Measurements from ENCODE around the gene F5.
"Not testable (repeated sequence)": the region's sequence is repeated elsewhere in the genome, so short reads cannot be mapped to it uniquely, and the experiment has no call there.

F5 gene

DNA sequence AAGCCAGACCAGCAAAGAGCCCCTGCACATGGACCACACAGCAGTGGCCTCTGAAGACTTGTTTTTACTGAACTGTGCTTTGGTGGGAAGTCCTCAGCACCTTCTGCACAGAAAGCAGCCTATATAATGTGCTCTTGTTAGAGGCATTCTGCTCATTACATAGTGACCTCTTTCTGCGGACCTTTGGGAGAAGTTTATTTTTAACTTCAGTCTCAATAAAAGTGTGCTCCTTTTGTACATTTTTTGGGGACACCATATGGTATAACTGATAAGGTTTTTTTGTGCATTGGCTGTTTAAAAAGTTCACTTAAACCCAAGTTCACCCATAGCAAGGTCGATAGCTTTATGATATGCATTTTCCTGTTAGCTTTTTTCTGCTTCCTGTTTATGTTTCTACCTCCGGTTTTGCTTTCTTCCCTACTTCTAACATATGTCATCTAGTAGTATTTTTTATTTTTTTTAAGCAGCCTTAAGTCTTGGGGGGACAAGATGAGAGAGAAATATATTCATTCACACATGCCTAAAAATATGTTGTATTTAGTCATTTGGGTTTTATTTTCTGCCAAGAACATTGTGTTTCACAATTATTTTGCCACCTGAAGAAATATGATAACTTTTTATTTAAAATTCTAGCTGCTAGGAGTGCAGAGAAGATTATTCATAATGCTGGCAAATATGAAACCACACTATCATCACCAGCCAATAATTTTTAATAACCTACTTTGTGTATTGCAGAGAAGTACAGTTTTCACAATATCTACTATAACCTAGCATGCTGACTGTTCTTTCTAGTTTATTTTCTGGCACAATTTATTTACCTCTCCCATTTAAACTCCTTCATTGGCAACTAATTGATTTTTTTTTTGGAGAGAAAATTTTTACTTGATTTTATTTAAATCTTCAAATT lies 77.6 kb downstream of the F5 start:
- DNase-seq = no peak

- DNase-seq = no peak
Observed at GRCh38 chr1:169507413-169507812, 78.9 kb downstream of the F5 start.

DNA sequence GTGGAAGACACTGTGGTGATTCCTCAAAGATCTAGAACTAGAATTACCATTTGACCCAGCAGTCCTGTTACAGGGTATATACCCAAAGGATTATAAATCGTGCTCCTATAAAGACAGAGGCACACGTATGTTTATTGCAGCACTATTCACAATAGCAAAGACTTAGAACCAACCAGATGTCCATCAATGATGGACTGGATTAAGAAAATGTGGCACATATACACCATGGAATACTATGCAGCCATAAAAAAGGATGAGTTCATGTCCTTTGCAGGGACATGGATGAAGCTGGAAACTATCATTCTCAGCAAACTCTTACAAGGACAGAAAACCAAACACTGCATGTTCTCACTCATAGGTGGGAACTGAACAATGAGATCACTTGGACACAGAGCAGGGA lies 82.7 kb downstream of the F5 start:
- not testable (repeated sequence) for DNase-seq

- no peak for DNase-seq
Observed at GRCh38 chr1:169499807-169500206, 86.5 kb downstream of the F5 start.

DNA sequence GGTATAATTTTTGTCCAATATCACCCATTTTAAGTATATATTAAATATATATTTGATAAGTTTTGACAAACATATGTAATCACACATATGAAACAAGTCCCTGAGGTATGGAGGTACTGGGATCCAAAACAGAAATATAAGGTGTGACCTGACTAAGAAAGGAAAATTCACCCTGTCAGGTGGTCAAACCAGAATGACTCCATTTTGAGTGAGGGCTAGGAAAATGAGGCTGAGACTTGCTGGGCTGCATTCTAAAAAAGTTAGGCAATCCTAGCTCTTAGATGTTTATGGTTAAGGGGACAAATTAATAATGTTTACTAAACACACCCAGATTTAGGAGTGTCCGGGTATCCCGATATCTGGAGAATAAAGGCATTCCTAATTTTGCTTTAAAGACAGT lies 89.0 kb downstream of the F5 start:
- no peak for DNase-seq

DNA sequence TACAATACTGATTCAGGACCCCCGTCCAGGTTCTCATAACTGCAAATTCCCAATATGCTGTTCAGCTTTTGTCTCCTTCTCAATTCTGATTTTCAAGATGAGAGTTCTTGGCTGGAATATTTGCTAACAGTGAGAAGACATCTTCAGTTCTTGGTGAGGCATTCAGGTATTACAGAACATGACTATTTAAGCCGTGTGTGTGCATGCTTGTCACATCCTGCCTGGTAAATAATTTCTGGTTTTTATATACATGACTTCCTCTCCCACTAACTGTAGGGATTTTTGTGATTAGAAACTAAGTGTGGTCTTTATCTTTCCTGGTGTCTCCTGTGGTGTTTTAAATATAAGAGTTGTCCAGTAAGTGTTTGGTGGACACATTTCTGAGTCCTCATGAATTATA lies 90.4 kb downstream of the F5 start:
- DNase-seq = no peak

DNA sequence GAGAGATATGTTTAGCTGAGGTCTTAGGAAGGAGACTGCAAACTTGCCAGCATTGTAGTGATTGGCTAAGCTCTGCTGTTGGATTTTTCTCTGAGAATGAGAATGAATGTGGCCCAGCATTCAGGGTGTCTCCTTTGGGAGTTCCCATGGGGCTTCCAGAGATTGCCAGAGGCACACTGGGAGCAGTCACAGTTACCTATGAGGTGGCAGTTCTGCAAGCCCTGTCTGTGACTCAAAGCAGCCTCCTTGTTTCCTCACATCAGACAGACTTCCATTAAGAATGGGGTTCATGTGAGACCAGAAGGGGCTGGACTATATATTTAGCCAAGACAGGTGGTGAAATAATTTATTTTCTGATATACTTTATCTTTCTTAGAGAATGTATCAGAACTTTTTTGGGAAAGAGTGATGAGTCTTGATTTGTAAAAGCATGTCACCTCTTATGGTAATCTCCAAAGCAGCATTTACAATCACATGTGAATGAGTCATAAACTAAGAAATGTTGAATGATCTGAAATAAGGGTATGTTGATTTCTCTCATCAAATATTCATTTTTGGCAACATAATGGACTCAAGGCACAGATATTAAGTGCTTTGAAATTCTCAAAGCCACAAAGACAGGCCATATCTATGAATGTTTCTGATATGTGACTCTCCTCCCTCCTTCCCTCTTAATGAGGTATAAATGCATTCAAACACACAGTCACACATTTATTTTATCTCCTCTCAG lies 91.1 kb downstream of the F5 start:
- DNase-seq = no peak

- DNase-seq = no peak
Observed at GRCh38 chr1:169494343-169494742, 91.9 kb downstream of the F5 start.

- DNase-seq = no peak
Observed at GRCh38 chr1:169493251-169493650, 93.0 kb downstream of the F5 start.

GRCh38 chr1:169491845-169492281 lies 94.4 kb downstream of the F5 start:
- DNase-seq = no peak

DNA sequence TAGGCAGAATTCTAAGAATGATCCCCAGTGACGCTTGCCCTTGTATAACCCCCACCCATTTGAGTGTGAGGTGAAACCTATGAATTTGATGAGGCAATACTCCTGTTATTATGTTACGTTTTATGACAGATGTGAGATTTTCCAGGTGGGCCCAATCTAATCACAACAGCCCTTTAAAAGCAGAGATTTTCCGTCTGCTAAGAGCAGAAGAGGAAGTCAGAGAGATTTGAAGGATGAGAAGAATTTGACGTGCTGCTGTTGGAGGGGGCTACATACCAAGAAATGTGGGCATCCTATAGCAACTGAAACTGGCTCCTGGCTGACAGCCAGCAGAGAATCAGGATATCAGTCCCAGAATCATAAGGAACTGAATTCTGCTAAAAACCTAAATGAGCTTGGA lies 98.1 kb downstream of the F5 start:
- DNase-seq = no peak

- DNase-seq = no peak
Observed at GRCh38 chr1:169487561-169487960, 98.7 kb downstream of the F5 start.

DNA sequence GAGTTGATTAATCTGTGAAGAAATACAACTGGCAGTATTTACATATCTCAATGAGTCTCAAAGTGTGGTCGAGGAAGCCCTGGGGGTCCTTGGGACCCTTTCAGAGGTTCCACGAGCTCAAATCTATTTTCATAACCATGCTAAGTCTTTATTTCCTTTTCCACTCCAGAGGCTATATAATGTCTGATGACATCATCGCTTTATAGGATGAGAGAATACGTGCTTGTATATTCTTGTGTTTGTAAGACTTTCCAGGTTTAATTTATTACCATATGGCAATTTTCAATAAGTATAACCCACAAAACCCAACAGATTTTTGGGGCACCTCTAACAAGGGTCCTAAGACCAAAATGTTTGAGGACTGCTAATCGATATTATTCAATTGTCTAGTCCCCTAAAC lies 99.1 kb downstream of the F5 start:
- DNase-seq = no peak

- no peak for DNase-seq
Observed at GRCh38 chr1:169486281-169487051, 99.8 kb downstream of the F5 start.

GRCh38 chr1:169485431-169486280 lies 100.6 kb downstream of the F5 start, which contains the start of gene SLC19A2:
SLC19A2 (minus strand) TSS chr1:169485944; CDS start chr1:169485766, 178 bp downstream.
- peak; percentile 99 for DNase-seq

DNA sequence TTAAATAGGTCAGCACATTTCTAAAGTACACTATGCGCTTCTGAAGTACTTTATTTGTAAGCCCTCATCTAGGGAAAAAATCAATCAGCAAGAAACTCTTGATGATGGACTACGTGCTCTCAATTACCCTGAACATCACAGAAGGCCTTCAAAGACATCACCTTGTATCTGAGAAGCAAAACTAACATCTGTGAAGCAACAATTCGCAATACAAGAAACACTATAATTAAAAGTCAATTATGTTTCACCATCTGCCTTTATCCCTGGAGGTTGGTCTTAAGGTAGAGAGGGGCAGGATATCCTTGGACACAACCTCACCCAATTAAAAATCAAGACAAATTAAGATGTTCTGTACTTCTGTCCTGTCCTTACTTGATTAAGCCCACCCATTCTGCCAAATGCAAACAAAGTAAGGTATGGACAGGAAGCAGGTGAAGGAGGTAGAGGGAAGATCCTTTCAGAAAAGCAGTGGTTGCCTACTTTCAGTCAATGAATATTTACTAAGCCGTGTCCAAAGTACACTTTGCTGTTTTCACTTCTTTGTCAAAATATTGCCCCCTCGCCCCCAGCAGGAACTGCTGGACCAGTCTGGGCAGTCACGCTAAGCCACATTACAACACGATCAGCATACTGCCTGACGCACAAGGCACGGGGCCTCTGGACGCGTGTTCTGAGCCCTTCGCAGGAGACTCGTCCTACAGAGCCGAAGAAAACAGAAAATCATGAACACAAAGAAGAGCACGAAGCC lies 101.4 kb downstream of the F5 start:
- DNase-seq = peak; percentile 60 to 81

GRCh38 chr1:169484101-169484500 lies 102.2 kb downstream of the F5 start:
- no peak for DNase-seq

DNA sequence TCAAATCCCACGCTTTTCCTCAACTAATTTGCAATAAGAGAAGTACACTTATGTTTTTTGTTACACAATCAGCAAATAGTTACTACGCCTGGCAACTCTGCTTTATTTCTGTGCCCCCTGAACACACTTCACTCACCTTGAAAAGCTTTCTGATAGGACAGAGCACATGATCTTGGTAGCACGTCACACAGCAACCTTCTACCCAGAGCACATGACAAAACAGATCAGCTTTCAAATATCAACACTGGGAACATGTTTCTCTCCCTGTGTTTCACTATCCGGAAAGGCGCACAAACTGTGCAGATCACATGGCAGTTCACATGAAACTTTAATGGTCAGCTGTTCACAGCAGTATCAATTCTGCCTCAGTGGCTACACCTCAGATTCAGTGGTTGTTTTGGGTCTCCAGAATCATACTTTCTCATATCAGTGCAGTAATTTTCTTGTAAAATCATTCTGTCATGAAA lies 102.7 kb downstream of the F5 start:
- no peak for DNase-seq

GRCh38 chr1:169479363-169480066 lies 106.8 kb downstream of the F5 start:
- no peak for DNase-seq

GRCh38 chr1:169478094-169478672 lies 108.1 kb downstream of the F5 start:
- DNase-seq = peak in 1 of 2 donors; percentile 45
